ENCODE data around the gene ILDR1.
"Not testable (repeated sequence)": the region's sequence is repeated elsewhere in the genome, so short reads cannot be mapped to it uniquely, and the experiment has no call there.

Gene ILDR1

DNA sequence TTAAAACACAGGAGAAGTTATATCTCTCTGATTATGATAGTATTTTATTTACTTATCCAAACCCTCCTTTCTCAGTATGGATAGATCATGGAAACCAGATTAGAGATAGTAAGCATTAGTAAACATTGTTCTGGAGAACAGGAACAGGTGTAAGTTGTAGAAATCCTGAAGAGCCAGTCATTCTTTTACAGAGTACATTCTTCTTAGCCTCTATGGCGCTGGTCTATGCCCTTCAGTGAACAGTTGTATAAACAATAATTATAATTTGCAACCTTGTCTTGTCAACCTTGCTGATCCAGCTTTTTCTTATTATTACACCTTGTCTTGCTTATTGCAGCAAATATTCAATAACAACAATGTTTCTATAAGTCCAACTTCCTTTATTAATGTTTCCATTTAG is 80.5 kb downstream of the ILDR1 start:
- TF ChIP-seq, protein P1, sequence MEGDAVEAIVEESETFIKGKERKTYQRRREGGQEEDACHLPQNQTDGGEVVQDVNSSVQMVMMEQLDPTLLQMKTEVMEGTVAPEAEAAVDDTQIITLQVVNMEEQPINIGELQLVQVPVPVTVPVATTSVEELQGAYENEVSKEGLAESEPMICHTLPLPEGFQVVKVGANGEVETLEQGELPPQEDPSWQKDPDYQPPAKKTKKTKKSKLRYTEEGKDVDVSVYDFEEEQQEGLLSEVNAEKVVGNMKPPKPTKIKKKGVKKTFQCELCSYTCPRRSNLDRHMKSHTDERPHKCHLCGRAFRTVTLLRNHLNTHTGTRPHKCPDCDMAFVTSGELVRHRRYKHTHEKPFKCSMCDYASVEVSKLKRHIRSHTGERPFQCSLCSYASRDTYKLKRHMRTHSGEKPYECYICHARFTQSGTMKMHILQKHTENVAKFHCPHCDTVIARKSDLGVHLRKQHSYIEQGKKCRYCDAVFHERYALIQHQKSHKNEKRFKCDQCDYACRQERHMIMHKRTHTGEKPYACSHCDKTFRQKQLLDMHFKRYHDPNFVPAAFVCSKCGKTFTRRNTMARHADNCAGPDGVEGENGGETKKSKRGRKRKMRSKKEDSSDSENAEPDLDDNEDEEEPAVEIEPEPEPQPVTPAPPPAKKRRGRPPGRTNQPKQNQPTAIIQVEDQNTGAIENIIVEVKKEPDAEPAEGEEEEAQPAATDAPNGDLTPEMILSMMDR (IDR thresholded peaks at IDR 0.05; ENCODE audit: insufficient read depth, low read depth, low read length, missing control alignments) = no peak
- no peak for DNase-seq (ENCODE audit: low read depth)
- no peak overlapping the region for H3K4me3 ChIP-seq (ENCODE audit: low read length)

DNA sequence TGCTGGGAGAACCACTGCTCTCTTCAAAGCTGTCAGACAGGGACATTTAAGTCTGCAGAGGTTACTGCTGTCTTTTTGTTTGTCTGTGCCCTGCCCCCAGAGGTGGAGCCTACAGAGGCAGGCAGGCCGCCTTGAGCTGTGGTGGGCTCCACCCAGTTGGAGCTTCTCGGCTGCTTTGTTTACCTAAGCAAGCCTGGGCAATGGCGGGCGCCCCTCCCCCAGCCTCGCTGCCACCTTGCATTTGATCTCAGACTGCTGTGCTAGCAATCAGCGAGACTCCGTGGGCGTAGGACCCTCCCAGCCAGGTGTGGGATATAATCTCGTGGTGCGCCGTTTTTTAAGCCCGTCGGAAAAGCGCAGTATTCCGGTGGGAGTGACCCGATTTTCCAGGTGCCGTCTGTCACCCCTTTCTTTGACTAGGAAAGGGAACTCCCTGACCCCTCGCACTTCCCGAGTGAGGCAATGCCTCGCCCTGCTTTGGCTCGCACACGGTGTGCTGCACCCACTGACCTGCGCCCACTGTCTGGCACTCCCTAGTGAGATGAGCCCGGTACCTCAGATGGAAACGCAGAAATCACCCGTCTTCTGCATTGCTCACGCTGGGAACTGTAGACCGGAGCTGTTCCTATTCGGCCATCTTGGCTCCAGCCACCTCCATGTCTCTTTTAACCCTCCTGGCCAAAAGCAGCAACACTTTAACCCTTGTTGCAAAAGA is 83.7 kb downstream of the ILDR1 start:
- DNase-seq (ENCODE audit: low read depth); H3K4me3 ChIP-seq (ENCODE audit: low read length): not testable (repeated sequence)
